Upper lobe of right lung (tissue), 1 donor: ENCODE data around the gene NUAK1. TPM values are rescaled to one million over a fixed set of nuclear protein-coding genes. Genes with fewer than 3 reads are reported as not detected.
"Not testable (repeated sequence)": the region's sequence is repeated elsewhere in the genome, so short reads cannot be mapped to it uniquely, and the experiment has no call there.

Source experiments
- ATAC-seq: fragments of 200-7000 bp; cut with Tn5 transposase; one replicate; pipeline ENCODE4 v1.9.1; 2020; ENCODE audit warnings: mild to moderate bottlenecking, moderate library complexity
- DNase-seq: peaks from one replicate; pipeline ENCODE4 v3.0.0-alpha.2; 2020
- H3K27ac ChIP-seq: fragments of 200-600 bp; one replicate; pipeline ENCODE4 v1.8.0; 2022
- H3K27me3 ChIP-seq: fragments of 200-600 bp; one replicate; pipeline ENCODE4 v1.8.0; 2022; ENCODE audit warnings: mild to moderate bottlenecking
- H3K36me3 ChIP-seq: fragments of 200-600 bp; one replicate; pipeline ENCODE4 v1.8.0; 2022
- H3K4me1 ChIP-seq: fragments of 200-600 bp; one replicate; pipeline ENCODE4 v1.8.0; 2022
- H3K4me3 ChIP-seq: fragments of 200-600 bp; one replicate; pipeline ENCODE4 v1.8.0; 2022; ENCODE audit warnings: mild to moderate bottlenecking
- H3K9me3 ChIP-seq: fragments of 200-600 bp; one replicate; pipeline ENCODE4 v1.8.0; 2022
- CTCF ChIP-seq: fragments of 200-600 bp; IDR thresholded peaks from one replicate; pipeline ENCODE4 v1.8.0; 2022; ENCODE audit warnings: antibody characterized with exemption
- intact Hi-C: fragments of 100-400 bp; cut with DNase I; formaldehyde crosslinking; loops from one replicate; pipeline ENCODE4 v1.11.0; 2022
- total RNA-seq: library from RNA; stranded (reverse); fragmentation: NEBNext Ultra II Directional; extraction: Animal tissue kit (Norgen Biotek cat#: 25700); gene quantifications from one replicate; pipeline ENCODE4 v1.2.1, GENCODE V29; 2021
- donor health status: DM: no; HTN: yes; CAD: no; lungs with severe emphysema.

The NUAK1 gene
- total RNA-seq, 1 donor from 2014 or later, result 40.8 TPM

- no peak for ATAC-seq
- Histone ChIP-seq H3K9me3 (no peaks in the 10 kb centered on the region), H3K4me1 (peaks cover 11% of the 10 kb centered on the region), H3K4me3 (no peak overlapping the region), H3K27me3 (no peaks in the 10 kb centered on the region), H3K27ac (no peak overlapping the region), H3K36me3 (no peaks in the 10 kb centered on the region)
- no peak for DNase-seq
- intact Hi-C loops, result no loop called here
- TF ChIP-seq CTCF, result no peak
Observed at GRCh38 chr12:106146987-106147386, 8.2 kb upstream of the NUAK1 start.

GRCh38 chr12:106145539-106146447 lies 7.0 kb upstream of the NUAK1 start:
- H3K4me1 ChIP-seq, result peaks cover 11% of the 10 kb centered on the region
- ATAC-seq, result no peak
- TF ChIP-seq CTCF, result no peak
- H3K36me3 ChIP-seq, result no peaks in the 10 kb centered on the region
- intact Hi-C loops, result no loop called here
- no peak overlapping the region for H3K27ac ChIP-seq
- H3K9me3 ChIP-seq, result no peaks in the 10 kb centered on the region
- H3K27me3 ChIP-seq, result no peaks in the 10 kb centered on the region
- no peak for DNase-seq
- no peak overlapping the region for H3K4me3 ChIP-seq

- Histone ChIP-seq H3K36me3 (no peaks in the 10 kb centered on the region), H3K4me3 (no peak overlapping the region), H3K9me3 (no peaks in the 10 kb centered on the region), H3K27me3 (no peaks in the 10 kb centered on the region), H3K4me1 (peaks cover 11% of the 10 kb centered on the region), H3K27ac (no peak overlapping the region)
- no peak for TF ChIP-seq CTCF
- intact Hi-C loops, result no loop called here
- ATAC-seq (no peak), DNase-seq (no peak)
Observed at GRCh38 chr12:106144847-106145246, 6.1 kb upstream of the NUAK1 start.

GRCh38 chr12:106142591-106143261 lies 4.0 kb upstream of the NUAK1 start:
- Histone ChIP-seq H3K27me3 (peaks cover 9% of the 10 kb centered on the region), H3K4me3 (no peak overlapping the region), H3K4me1 (peaks cover 7% of the 10 kb centered on the region), H3K36me3 (no peaks in the 10 kb centered on the region), H3K27ac (no peak overlapping the region), H3K9me3 (no peaks in the 10 kb centered on the region)
- no peak for DNase-seq
- TF ChIP-seq CTCF, result no peak
- intact Hi-C loops, result no loop called here
- no peak for ATAC-seq

GRCh38 chr12:106141920-106142319 lies 3.2 kb upstream of the NUAK1 start:
- DNase-seq, H3K4me1 ChIP-seq, H3K9me3 ChIP-seq, ATAC-seq, H3K4me3 ChIP-seq, H3K27ac ChIP-seq, intact Hi-C loops, H3K36me3 ChIP-seq: not testable (repeated sequence)
- H3K27me3 ChIP-seq, result peaks cover 12% of the 10 kb centered on the region

GRCh38 chr12:106141452-106141851 lies 2.7 kb upstream of the NUAK1 start:
- Histone ChIP-seq H3K27ac (no peak overlapping the region), H3K4me1 (peaks cover 7% of the 10 kb centered on the region), H3K4me3 (no peak overlapping the region), H3K36me3 (no peaks in the 10 kb centered on the region), H3K9me3 (no peaks in the 10 kb centered on the region), H3K27me3 (peaks cover 12% of the 10 kb centered on the region)
- no peak for DNase-seq
- no peak for ATAC-seq
- no peak for TF ChIP-seq CTCF
- intact Hi-C loops, result no loop called here
